ENCODE data around the gene LARGE1.

LARGE1 gene

GRCh38 chr22:33563220-33563964, 356.9 kb downstream of the LARGE1 start:
- no peak for DNase-seq (ENCODE audit: low read depth in 3 of 3)

- no peak for DNase-seq (ENCODE audit: low read depth in 3 of 3)
Measured at GRCh38 chr22:33562501-33562900, 357.8 kb downstream of the LARGE1 start.

GRCh38 chr22:33561149-33561807, 359.0 kb downstream of the LARGE1 start:
- DNase-seq (ENCODE audit: low read depth in 3 of 3) = no peak

- DNase-seq (ENCODE audit: low read depth in 3 of 3) = no peak
Measured at GRCh38 chr22:33557836-33558235, 362.4 kb downstream of the LARGE1 start.

GRCh38 chr22:33555814-33556522, 364.3 kb downstream of the LARGE1 start:
- no peak for DNase-seq (ENCODE audit: low read depth in 3 of 3)

GRCh38 chr22:33553493-33553892, 366.8 kb downstream of the LARGE1 start:
- no peak for DNase-seq (ENCODE audit: low read depth in 3 of 3)

- DNase-seq (ENCODE audit: low read depth in 3 of 3) = no peak
Measured at GRCh38 chr22:33544707-33545106, 375.6 kb downstream of the LARGE1 start.

GRCh38 chr22:33542722-33543121, 377.6 kb downstream of the LARGE1 start:
- DNase-seq (ENCODE audit: low read depth in 3 of 3) = no peak

GRCh38 chr22:33542153-33542552, 378.1 kb downstream of the LARGE1 start:
- DNase-seq (ENCODE audit: low read depth in 3 of 3) = no peak

- DNase-seq (ENCODE audit: low read depth in 3 of 3) = no peak
Measured at GRCh38 chr22:33539902-33540751, 380.1 kb downstream of the LARGE1 start.

- DNase-seq (ENCODE audit: low read depth in 3 of 3) = no peak
Measured at GRCh38 chr22:33539202-33539901, 380.9 kb downstream of the LARGE1 start.

- DNase-seq (ENCODE audit: low read depth in 3 of 3) = no peak
Measured at GRCh38 chr22:33538277-33538885, 381.9 kb downstream of the LARGE1 start.

- no peak for DNase-seq (ENCODE audit: low read depth in 3 of 3)
Measured at GRCh38 chr22:33537059-33537458, 383.2 kb downstream of the LARGE1 start.

- DNase-seq (ENCODE audit: low read depth in 3 of 3) = no peak
Measured at GRCh38 chr22:33535937-33536875, 384.1 kb downstream of the LARGE1 start.

- DNase-seq (ENCODE audit: low read depth in 3 of 3) = no peak
Measured at GRCh38 chr22:33529424-33530113, 390.7 kb downstream of the LARGE1 start.

- DNase-seq (ENCODE audit: low read depth in 3 of 3) = no peak
Measured at GRCh38 chr22:33528183-33528582, 392.1 kb downstream of the LARGE1 start.

- DNase-seq (ENCODE audit: low read depth in 3 of 3) = no peak
Measured at GRCh38 chr22:33526434-33527107, 393.7 kb downstream of the LARGE1 start.

GRCh38 chr22:33524511-33525260, 395.6 kb downstream of the LARGE1 start:
- no peak for DNase-seq (ENCODE audit: low read depth in 3 of 3)
